Measurements from ENCODE around the gene HDLBP. TPM values are rescaled to one million over a fixed set of nuclear protein-coding genes. Genes with fewer than 3 reads are reported as not detected.

HDLBP gene
- polyA plus RNA-seq, 3 donors, result 50.4 to 73.1 (median 69.9) TPM

DNA sequence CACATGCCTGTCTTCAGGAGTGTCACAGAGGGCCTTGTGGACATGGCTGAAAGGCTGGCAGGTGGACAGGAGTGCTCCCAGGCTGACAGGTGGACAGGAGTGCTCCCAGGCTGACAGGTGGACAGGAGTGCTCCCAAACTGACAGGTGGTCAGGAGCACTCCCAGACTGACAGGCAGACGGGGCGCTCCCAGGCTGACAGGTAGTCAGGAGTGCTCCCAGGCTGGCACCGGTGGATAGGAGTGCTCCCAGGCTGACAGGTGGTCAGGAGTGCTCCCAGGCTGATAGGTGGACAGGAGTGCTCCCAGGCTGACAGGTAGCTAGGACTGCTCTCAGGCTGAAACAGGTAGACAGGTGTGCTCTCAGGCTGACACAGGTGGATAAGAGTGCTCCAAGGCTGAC, 110.4 kb downstream of the HDLBP start:
- WGBS (ENCODE audit: insufficient coverage), result 97% methylated on average over 3 of the region's 3 CpGs
- H3K4me3 ChIP-seq (replicated peaks in 1 of 3; ENCODE audit: low read depth in 2 of 3, low read length in 3 of 3), result no peak overlapping the region
- TF ChIP-seq, protein P1, sequence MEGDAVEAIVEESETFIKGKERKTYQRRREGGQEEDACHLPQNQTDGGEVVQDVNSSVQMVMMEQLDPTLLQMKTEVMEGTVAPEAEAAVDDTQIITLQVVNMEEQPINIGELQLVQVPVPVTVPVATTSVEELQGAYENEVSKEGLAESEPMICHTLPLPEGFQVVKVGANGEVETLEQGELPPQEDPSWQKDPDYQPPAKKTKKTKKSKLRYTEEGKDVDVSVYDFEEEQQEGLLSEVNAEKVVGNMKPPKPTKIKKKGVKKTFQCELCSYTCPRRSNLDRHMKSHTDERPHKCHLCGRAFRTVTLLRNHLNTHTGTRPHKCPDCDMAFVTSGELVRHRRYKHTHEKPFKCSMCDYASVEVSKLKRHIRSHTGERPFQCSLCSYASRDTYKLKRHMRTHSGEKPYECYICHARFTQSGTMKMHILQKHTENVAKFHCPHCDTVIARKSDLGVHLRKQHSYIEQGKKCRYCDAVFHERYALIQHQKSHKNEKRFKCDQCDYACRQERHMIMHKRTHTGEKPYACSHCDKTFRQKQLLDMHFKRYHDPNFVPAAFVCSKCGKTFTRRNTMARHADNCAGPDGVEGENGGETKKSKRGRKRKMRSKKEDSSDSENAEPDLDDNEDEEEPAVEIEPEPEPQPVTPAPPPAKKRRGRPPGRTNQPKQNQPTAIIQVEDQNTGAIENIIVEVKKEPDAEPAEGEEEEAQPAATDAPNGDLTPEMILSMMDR (IDR thresholded peaks at IDR 0.05), result no peak
- no peaks in the 10 kb centered on the region for H3K36me3 ChIP-seq (replicated peaks in 1 of 2; ENCODE audit: control insufficient read depth in 1 of 2, insufficient read depth in 2 of 2, low read length in 2 of 2)
- H3K4me1 ChIP-seq (ENCODE audit: control insufficient read depth in 1 of 2, insufficient read depth in 2 of 2, low read length in 2 of 2), result peaks cover 3 to 8% of the 10 kb centered on the region in 2 donors
- Mint-ChIP-seq H3K4me1 (peaks cover 5% of the 10 kb centered on the region), H3K4me3 (no peak overlapping the region), H3K9me3 (no peaks in the 10 kb centered on the region), H3K27me3 (ENCODE audit: low read depth in 3 of 3) (peaks cover 1 to 3% (median 2%) of the 10 kb centered on the region in 3 donors), H3K27ac (no peak overlapping the region), H3K36me3 (no peaks in the 10 kb centered on the region)
- H3K79me2 ChIP-seq (ENCODE audit: insufficient read depth, low read length), result no peaks in the 10 kb centered on the region
- no peak overlapping the region for H3K4me2 ChIP-seq (replicated peaks; ENCODE audit: extremely low read depth, low read length, poor library complexity, severe bottlenecking)
- no peak overlapping the region for H3K9ac ChIP-seq (ENCODE audit: insufficient read depth, low read length, poor library complexity, severe bottlenecking)
- no peak overlapping the region for H3K27ac ChIP-seq (ENCODE audit: low read depth in 1 of 2, low read length in 2 of 2)
- no peaks in the 10 kb centered on the region for H4K20me1 ChIP-seq (ENCODE audit: insufficient read depth, low read length)
- intact Hi-C loops (cut with micrococcal nuclease), result no loop called here
- H2AFZ ChIP-seq (ENCODE audit: insufficient read depth, low read depth, low read length, poor library complexity, severe bottlenecking), result no peak overlapping the region
- DNase-seq, result no peak
- no peaks in the 10 kb centered on the region for H3K9me3 ChIP-seq (replicated peaks in 1 of 2; ENCODE audit: control insufficient read depth in 1 of 2, insufficient read depth in 1 of 2, low read length in 2 of 2)
- H3K27me3 ChIP-seq (ENCODE audit: control insufficient read depth in 2 of 2, insufficient read depth in 2 of 2, low read length in 2 of 2), result no peaks in the 10 kb centered on the region

DNA sequence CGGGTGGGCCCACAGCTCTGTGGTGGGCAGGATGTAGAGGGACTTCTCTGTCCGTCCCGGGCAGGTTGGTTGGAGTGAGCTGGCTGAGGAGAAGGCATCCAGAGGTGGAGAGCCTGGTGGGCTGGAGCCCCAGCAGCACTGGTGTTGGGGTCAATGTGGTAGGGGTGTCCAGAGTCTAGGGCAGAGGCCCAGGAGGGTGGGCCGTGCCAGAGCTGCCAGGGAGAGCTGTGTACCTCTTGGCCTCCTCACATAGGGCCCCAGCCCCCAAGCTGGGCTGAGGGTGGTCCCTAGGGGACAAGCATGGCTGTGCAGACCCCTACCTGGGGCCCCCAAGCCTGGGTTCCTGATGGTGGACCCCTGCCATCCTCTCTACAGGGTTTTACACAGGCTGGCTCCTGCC, 111.0 kb downstream of the HDLBP start:
- DNase-seq, result no peak
- Histone ChIP-seq H3K27me3 (ENCODE audit: control insufficient read depth in 2 of 2, insufficient read depth in 2 of 2, low read length in 2 of 2) (no peaks in the 10 kb centered on the region), H3K9me3 (replicated peaks in 1 of 2; ENCODE audit: control insufficient read depth in 1 of 2, insufficient read depth in 1 of 2, low read length in 2 of 2) (no peaks in the 10 kb centered on the region), H2AFZ (ENCODE audit: insufficient read depth, low read depth, low read length, poor library complexity, severe bottlenecking) (no peak overlapping the region), H3K36me3 (replicated peaks in 1 of 2; ENCODE audit: control insufficient read depth in 1 of 2, insufficient read depth in 2 of 2, low read length in 2 of 2) (no peaks in the 10 kb centered on the region), H3K4me1 (ENCODE audit: control insufficient read depth in 1 of 2, insufficient read depth in 2 of 2, low read length in 2 of 2) (peaks cover 3 to 8% of the 10 kb centered on the region in 2 donors), H4K20me1 (ENCODE audit: insufficient read depth, low read length) (no peaks in the 10 kb centered on the region), H3K4me2 (replicated peaks; ENCODE audit: extremely low read depth, low read length, poor library complexity, severe bottlenecking) (no peak overlapping the region), H3K4me3 (replicated peaks in 1 of 3; ENCODE audit: low read depth in 2 of 3, low read length in 3 of 3) (no peak overlapping the region), H3K9ac (ENCODE audit: insufficient read depth, low read length, poor library complexity, severe bottlenecking) (no peak overlapping the region), H3K79me2 (ENCODE audit: insufficient read depth, low read length) (no peaks in the 10 kb centered on the region), H3K27ac (ENCODE audit: low read depth in 1 of 2, low read length in 2 of 2) (no peak overlapping the region)
- Mint-ChIP-seq H3K9me3 (no peaks in the 10 kb centered on the region), H3K27me3 (ENCODE audit: low read depth in 3 of 3) (peaks cover 1 to 3% (median 2%) of the 10 kb centered on the region in 3 donors), H3K36me3 (no peaks in the 10 kb centered on the region), H3K4me3 (no peak overlapping the region), H3K4me1 (peaks cover 9% of the 10 kb centered on the region), H3K27ac (peak overlapping the region in 4 of 7 donors; percentile 11 to 85 (median 34))
- intact Hi-C loops (cut with micrococcal nuclease), result no loop called here
- TF ChIP-seq, protein P1 (IDR thresholded peaks at IDR 0.05), result no peak
- WGBS (ENCODE audit: insufficient coverage), result 53% methylated on average over 4 of the region's 4 CpGs
